PFSK-1 (cell line): ENCODE measurements around the gene FETUB.

ENCODE experiments used
- FOXP2 ChIP-seq: optimal IDR thresholded peaks from 2 replicates; pipeline ENCODE3; 2011; ENCODE audit warnings: borderline replicate concordance, control low read depth, inconsistent platforms; ENCODE audit not compliant: insufficient read depth; ENCODE audit errors: extremely low read length, extremely low read depth
- TF ChIP-seq, protein P1 (sequence below), 2 experiments: IDR thresholded peaks; 2 replicates each; pipeline versions ENCODE4 v1.6.1 to v1.8.0; 2011 to 2012; ENCODE audit warnings: low read depth in 2 of 2, low read length in 2 of 2, control low read depth in 1 of 2, inconsistent platforms in 1 of 2, mild to moderate bottlenecking in 1 of 2, moderate library complexity in 1 of 2; ENCODE audit not compliant: insufficient read depth in 1 of 2

DNA sequence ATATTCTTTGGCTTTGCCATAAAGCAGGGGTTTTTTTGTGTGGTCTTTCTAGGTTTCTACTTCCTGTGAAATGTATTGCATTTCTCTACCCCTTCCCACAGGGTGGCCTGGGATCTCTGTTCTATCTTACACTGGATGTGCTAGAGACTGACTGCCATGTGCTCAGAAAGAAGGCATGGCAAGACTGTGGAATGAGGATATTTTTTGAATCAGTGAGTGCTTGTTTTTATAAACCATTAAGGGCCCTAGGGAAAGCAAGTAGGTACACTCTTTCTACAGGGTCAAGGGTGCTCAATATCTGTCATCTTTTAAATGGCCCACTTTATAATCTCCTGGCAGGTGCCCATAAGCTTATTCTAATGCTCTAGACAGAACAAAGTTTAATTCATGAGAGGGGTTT is 730 bp downstream of the FETUB start:
- no peak for TF ChIP-seq FOXP2
- TF ChIP-seq, protein P1, sequence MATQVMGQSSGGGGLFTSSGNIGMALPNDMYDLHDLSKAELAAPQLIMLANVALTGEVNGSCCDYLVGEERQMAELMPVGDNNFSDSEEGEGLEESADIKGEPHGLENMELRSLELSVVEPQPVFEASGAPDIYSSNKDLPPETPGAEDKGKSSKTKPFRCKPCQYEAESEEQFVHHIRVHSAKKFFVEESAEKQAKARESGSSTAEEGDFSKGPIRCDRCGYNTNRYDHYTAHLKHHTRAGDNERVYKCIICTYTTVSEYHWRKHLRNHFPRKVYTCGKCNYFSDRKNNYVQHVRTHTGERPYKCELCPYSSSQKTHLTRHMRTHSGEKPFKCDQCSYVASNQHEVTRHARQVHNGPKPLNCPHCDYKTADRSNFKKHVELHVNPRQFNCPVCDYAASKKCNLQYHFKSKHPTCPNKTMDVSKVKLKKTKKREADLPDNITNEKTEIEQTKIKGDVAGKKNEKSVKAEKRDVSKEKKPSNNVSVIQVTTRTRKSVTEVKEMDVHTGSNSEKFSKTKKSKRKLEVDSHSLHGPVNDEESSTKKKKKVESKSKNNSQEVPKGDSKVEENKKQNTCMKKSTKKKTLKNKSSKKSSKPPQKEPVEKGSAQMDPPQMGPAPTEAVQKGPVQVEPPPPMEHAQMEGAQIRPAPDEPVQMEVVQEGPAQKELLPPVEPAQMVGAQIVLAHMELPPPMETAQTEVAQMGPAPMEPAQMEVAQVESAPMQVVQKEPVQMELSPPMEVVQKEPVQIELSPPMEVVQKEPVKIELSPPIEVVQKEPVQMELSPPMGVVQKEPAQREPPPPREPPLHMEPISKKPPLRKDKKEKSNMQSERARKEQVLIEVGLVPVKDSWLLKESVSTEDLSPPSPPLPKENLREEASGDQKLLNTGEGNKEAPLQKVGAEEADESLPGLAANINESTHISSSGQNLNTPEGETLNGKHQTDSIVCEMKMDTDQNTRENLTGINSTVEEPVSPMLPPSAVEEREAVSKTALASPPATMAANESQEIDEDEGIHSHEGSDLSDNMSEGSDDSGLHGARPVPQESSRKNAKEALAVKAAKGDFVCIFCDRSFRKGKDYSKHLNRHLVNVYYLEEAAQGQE (IDR thresholded peaks at IDR 0.05; ENCODE audit: insufficient read depth in 1 of 2, low read depth in 2 of 2, low read length in 2 of 2), result no peak
